LNCaP clone FGC (cell line): ENCODE data around the gene SOCS1.

Experiments used
- DNase-seq: peaks from one replicate; pipeline ENCODE4 v3.0.0-alpha.2; 2011; ENCODE audit warnings: low read depth
- H3K4me3 ChIP-seq: 2 replicates; pipeline ENCODE4 v1.5.1; 2011; ENCODE audit warnings: mild to moderate bottlenecking, low read depth, low read length, control low read depth
- TF ChIP-seq, protein P1 (sequence below): IDR thresholded peaks from 2 replicates; pipeline ENCODE4 v1.5.1; 2012; ENCODE audit warnings: mild to moderate bottlenecking; ENCODE audit not compliant: control insufficient read depth, insufficient read depth; ENCODE audit errors: extremely low read depth

The SOCS1 gene

DNA sequence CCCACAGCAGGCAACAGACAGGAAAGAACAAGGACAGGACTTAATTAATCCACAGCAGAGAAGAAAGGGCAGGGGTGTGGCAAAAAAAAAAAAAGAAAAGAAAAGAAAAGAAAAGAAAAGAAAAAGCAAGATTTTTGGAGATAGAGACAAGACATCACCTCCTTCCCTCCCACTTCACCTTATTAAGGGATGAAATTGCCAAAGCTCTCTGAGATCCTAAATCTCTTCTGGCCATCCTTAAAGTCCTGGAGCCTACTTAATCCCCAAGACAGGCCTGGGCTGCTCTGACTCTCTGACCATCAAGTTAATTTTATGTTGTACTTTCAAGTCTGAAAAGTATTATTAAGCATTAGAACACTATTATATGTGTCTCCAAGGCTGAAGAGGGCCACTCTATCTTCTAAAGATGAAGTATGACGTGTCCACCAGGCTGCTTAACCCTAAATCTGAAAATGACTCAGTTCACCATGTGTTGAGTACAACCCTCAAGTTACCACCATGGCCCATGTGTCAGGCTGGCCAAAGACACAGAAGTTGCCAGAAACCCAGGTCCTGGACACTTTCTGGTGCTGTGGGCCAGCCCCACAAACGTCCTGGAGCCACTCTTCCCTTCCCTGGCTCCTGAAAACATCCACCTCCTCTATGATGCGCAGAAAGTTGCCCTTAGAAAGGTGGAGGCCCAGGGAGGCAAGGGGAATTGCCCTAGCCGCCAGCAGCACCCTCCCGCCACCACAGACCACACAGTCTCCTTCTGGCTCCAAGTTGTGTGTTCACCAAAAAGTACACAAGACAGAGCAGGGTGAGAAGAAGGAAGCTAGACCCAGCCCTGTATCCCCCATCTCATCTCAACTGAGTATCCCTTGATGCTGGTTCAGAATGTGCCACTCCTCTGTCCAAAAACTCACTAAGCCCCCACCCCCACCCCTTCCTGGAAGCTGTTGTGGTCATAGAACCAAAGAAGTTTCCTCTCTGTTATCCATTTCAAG is 2.7 kb downstream of the SOCS1 start:
- TF ChIP-seq, protein P1, sequence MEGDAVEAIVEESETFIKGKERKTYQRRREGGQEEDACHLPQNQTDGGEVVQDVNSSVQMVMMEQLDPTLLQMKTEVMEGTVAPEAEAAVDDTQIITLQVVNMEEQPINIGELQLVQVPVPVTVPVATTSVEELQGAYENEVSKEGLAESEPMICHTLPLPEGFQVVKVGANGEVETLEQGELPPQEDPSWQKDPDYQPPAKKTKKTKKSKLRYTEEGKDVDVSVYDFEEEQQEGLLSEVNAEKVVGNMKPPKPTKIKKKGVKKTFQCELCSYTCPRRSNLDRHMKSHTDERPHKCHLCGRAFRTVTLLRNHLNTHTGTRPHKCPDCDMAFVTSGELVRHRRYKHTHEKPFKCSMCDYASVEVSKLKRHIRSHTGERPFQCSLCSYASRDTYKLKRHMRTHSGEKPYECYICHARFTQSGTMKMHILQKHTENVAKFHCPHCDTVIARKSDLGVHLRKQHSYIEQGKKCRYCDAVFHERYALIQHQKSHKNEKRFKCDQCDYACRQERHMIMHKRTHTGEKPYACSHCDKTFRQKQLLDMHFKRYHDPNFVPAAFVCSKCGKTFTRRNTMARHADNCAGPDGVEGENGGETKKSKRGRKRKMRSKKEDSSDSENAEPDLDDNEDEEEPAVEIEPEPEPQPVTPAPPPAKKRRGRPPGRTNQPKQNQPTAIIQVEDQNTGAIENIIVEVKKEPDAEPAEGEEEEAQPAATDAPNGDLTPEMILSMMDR, result no peak
- DNase-seq, result no peak
- no peak overlapping the region for H3K4me3 ChIP-seq

GRCh38 chr16:11252482-11252931 is 3.5 kb downstream of the SOCS1 start:
- H3K4me3 ChIP-seq, result no peak overlapping the region
- TF ChIP-seq, protein P1, result no peak
- DNase-seq, result no peak

GRCh38 chr16:11251525-11252481 is 4.2 kb downstream of the SOCS1 start:
- no peak for DNase-seq
- no peak overlapping the region for H3K4me3 ChIP-seq
- TF ChIP-seq, protein P1, result no peak

- no peak for DNase-seq
- TF ChIP-seq, protein P1, result no peak
Measured at GRCh38 chr16:11250786-11251524, 5.0 kb downstream of the SOCS1 start.

GRCh38 chr16:11250091-11250785 is 5.8 kb downstream of the SOCS1 start:
- DNase-seq, result no peak
- TF ChIP-seq, protein P1, result no peak
- no peak overlapping the region for H3K4me3 ChIP-seq

More at GRCh38 chr16:11250786-11251524, 5.0 kb downstream of the SOCS1 start:
- no peak overlapping the region for H3K4me3 ChIP-seq
